Occipital lobe (tissue), 2 donors: ENCODE measurements around the gene LBP. TPM values are rescaled to one million over a fixed set of nuclear protein-coding genes. Genes with fewer than 3 reads are reported as not detected.
A peak's percentile ranks its signal among the peaks of the same experiment; 100 is the strongest.
"Not testable (repeated sequence)": the region's sequence is repeated elsewhere in the genome, so short reads cannot be mapped to it uniquely, and the experiment has no call there.

Experiments used
- DNase-seq: peaks from one replicate; lab custom pipeline; 2025; lab: John Stamatoyannopoulos, UW
- total RNA-seq: library from RNA; depleted of rRNA; stranded (reverse); fragments of >200 nt; gene quantifications from one replicate; pipeline ENCODE4 v1.2.3, GENCODE V29; 2014

The LBP gene
- total RNA-seq, 1 donor from 2014 or later = 0.47 TPM

GRCh38 chr20:38395751-38396395 lies 49.6 kb downstream of the LBP start:
- not testable (repeated sequence) for DNase-seq

- DNase-seq = no peak
Observed at GRCh38 chr20:38402089-38402488, 55.8 kb downstream of the LBP start.

- DNase-seq = no peak
Observed at GRCh38 chr20:38402816-38403215, 56.5 kb downstream of the LBP start.

GRCh38 chr20:38404016-38404415 lies 57.7 kb downstream of the LBP start:
- no peak for DNase-seq

GRCh38 chr20:38405132-38405531 lies 58.9 kb downstream of the LBP start:
- no peak for DNase-seq

- no peak for DNase-seq
Observed at GRCh38 chr20:38406476-38406875, 60.2 kb downstream of the LBP start.

GRCh38 chr20:38407321-38407720 lies 61.0 kb downstream of the LBP start:
- no peak for DNase-seq

- not testable (repeated sequence) for DNase-seq
Observed at GRCh38 chr20:38407822-38408221, 61.5 kb downstream of the LBP start.

- no peak for DNase-seq
Observed at GRCh38 chr20:38412877-38413577, 66.7 kb downstream of the LBP start.

GRCh38 chr20:38414769-38415450 lies 68.6 kb downstream of the LBP start:
- no peak for DNase-seq

GRCh38 chr20:38418509-38419204 lies 72.4 kb downstream of the LBP start:
- DNase-seq = no peak

GRCh38 chr20:38420388-38421085 lies 74.3 kb downstream of the LBP start:
- no peak for DNase-seq

- no peak for DNase-seq
Observed at GRCh38 chr20:38421915-38422314, 75.6 kb downstream of the LBP start.

GRCh38 chr20:38423541-38423940 lies 77.3 kb downstream of the LBP start:
- DNase-seq = no peak

GRCh38 chr20:38424401-38424800 lies 78.1 kb downstream of the LBP start:
- DNase-seq = no peak

- peak; percentile 43 for DNase-seq
Observed at GRCh38 chr20:38426006-38426897, 80.0 kb downstream of the LBP start.
